HUES6 (cell line): Measurements from ENCODE around the gene LPCAT1.

Source experiments
- H3K27ac ChIP-seq: 2 replicates; pipeline ENCODE4 v1.7.0; 2013; ENCODE audit warnings: low read depth, mild to moderate bottlenecking, low read length, inconsistent platforms
- H3K27me3 ChIP-seq: 2 replicates; pipeline ENCODE4 v1.6.1; 2013; ENCODE audit warnings: low read length; ENCODE audit not compliant: control insufficient read depth, insufficient read depth
- H3K36me3 ChIP-seq: 2 replicates; pipeline ENCODE4 v1.6.1; 2013; ENCODE audit warnings: low read length; ENCODE audit not compliant: control insufficient read depth, insufficient read depth
- H3K4me1 ChIP-seq: 2 replicates; pipeline ENCODE4 v1.6.1; 2013; ENCODE audit warnings: low read length; ENCODE audit not compliant: control insufficient read depth, insufficient read depth
- H3K4me3 ChIP-seq: 2 replicates; pipeline ENCODE4 v1.5.1; 2013; ENCODE audit warnings: low read depth, low read length
- H3K9ac ChIP-seq: one replicate; pipeline ENCODE4 v1.6.1; 2013; ENCODE audit warnings: mild to moderate bottlenecking, low read length
- H3K9me3 ChIP-seq: 2 replicates; pipeline ENCODE4 v1.6.1; 2013; ENCODE audit warnings: low read depth, low read length; ENCODE audit not compliant: control insufficient read depth, insufficient read depth

LPCAT1 gene

DNA sequence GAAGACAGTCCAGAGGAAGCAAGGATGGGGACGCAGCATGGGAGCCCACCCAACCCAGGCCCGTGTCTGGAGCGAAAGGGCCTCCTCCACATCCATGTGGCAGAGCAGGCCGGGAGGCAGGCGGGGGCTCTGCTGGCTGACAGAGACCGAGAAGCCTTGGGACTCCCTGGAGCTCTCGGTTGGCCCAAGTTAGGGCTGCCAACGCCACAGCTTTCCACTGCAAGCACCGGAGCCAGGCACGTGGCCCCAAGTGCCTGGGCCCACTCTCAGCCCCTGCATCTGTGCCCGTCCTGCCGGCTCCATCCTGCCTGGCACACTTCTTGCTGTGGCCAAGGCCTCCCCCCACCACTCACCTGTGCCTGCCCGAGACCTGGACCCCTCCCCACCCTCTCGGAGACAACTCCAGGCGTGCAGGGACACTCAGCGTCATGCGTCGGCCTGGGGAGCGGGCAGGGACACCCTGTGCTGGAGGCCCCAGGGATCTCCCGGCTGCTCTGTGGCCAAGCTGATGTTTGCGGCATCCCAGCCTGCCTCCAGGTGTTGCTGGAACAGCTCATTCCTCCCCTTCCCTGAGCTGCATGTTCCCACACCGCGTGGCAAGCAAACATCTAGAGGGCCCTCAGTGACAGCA is 110.0 kb downstream of the LPCAT1 start:
- H3K4me3 ChIP-seq = no peak overlapping the region
- H3K9me3 ChIP-seq = no peaks in the 10 kb centered on the region
- no peak overlapping the region for H3K27ac ChIP-seq
- no peak overlapping the region for H3K9ac ChIP-seq
- peaks cover 8% of the 10 kb centered on the region; the same call in 1 of the 2 replicates for H3K27me3 ChIP-seq
- no peaks in the 10 kb centered on the region for H3K36me3 ChIP-seq
- peaks cover 11% of the 10 kb centered on the region; the same call in 1 of the 2 replicates for H3K4me1 ChIP-seq

DNA sequence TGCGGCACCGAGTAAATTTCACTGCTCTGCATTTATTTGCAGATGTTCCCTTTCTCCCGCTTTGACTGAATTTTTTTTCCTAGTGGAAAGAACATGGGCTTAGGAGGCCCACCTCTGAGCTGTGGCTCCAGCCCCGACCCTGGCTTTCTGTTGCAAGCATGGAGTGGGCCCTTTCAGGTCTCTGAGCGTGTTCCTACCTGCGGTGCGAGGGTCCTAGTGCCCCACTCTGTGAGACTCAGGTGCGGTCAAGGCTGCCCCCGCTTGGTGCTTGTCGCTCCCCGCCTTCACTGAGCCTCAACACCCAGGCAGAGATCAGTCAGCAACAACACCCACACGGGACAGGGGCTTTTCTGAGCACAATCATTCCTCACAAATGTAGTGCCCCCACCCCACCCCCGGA is 110.5 kb downstream of the LPCAT1 start:
- H3K4me1 ChIP-seq = peaks cover 11% of the 10 kb centered on the region; the same call in 1 of the 2 replicates
- peaks cover 11% of the 10 kb centered on the region; the same call in 1 of the 2 replicates for H3K27me3 ChIP-seq

DNA sequence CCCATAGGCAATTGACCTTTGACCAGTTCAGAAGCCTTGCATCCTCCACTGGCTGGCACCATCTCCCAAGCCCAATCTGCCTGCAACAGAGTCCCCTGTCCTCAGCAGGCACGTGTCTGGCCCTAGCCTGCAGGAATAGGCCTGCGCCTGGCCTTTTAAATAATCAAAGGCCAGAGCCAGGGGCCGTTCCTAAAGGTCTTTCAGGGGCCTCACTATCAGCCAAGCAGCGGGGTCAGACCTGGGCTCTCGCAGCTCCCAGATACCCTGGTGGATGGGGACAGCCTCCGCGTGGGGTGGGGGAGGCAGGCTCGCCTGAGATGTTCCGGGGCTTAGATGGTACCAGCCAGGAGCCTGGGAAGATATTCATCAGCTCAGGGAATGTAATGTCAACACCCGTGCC is 111.1 kb downstream of the LPCAT1 start:
- no peak overlapping the region for H3K4me3 ChIP-seq
- no peaks in the 10 kb centered on the region for H3K36me3 ChIP-seq
- no peaks in the 10 kb centered on the region for H3K9me3 ChIP-seq
- H3K27me3 ChIP-seq = peaks cover 11% of the 10 kb centered on the region; the same call in 1 of the 2 replicates
- no peak overlapping the region for H3K27ac ChIP-seq
- H3K9ac ChIP-seq = no peak overlapping the region
- peaks cover 11% of the 10 kb centered on the region; the same call in 1 of the 2 replicates for H3K4me1 ChIP-seq

More for the DNA sequence above, 110.5 kb downstream of the LPCAT1 start:
- Histone ChIP-seq H3K36me3 (no peaks in the 10 kb centered on the region), H3K9ac (no peak overlapping the region), H3K9me3 (no peaks in the 10 kb centered on the region), H3K27ac (no peak overlapping the region), H3K4me3 (no peak overlapping the region)

DNA sequence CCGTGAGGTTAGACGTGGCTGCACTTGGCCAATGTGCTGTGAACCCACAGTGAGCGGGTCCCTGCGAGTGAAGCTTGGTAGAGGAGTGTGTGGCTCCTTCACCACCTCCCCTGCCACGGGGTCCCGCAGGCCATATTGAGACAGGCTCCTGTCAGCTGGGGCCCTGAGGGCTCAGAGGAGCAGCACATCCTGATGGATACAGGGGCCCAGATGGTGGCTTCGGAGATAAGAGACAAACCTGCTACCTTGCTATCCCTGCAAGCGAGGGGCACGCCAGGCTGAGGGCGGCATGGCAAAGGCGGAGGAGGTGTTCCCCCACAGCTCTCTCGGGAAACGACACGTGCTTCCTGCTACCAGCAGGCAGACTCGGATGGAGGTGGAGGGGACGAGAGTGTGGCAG is 111.6 kb downstream of the LPCAT1 start:
- Histone ChIP-seq H3K4me3 (no peak overlapping the region), H3K36me3 (no peaks in the 10 kb centered on the region)

More for the DNA sequence above, 111.6 kb downstream of the LPCAT1 start:
- no peak overlapping the region for H3K9ac ChIP-seq
- H3K27me3 ChIP-seq = peaks cover 11% of the 10 kb centered on the region; the same call in 1 of the 2 replicates
- no peaks in the 10 kb centered on the region for H3K9me3 ChIP-seq
- no peak overlapping the region for H3K27ac ChIP-seq
- H3K4me1 ChIP-seq = peaks cover 11% of the 10 kb centered on the region; the same call in 1 of the 2 replicates
